HS-5 (cell line): ENCODE measurements around the gene SMCO1.
"Not testable (repeated sequence)": the region's sequence is repeated elsewhere in the genome, so short reads cannot be mapped to it uniquely, and the experiment has no call there.

Source experiments
- DNase-seq: peaks from one replicate; pipeline ENCODE4 v3.0.0-alpha.2; 2012; ENCODE audit warnings: low read depth

Gene SMCO1

GRCh38 chr3:196492080-196492479 lies 23.1 kb downstream of the SMCO1 start:
- no peak for DNase-seq

GRCh38 chr3:196489747-196490146 lies 25.4 kb downstream of the SMCO1 start:
- DNase-seq: no peak

GRCh38 chr3:196486263-196486662 lies 28.9 kb downstream of the SMCO1 start:
- no peak for DNase-seq

GRCh38 chr3:196477678-196478077 lies 37.5 kb downstream of the SMCO1 start:
- no peak for DNase-seq

- DNase-seq: no peak
Observed at GRCh38 chr3:196472286-196472685, 42.9 kb downstream of the SMCO1 start.

- peak; percentile 24 for DNase-seq
Observed at GRCh38 chr3:196471551-196471950, 43.6 kb downstream of the SMCO1 start.

- DNase-seq: not testable (repeated sequence)
Observed at GRCh38 chr3:196470182-196470581, 45.0 kb downstream of the SMCO1 start.

- DNase-seq: no peak
Observed at GRCh38 chr3:196463804-196464203, 51.3 kb downstream of the SMCO1 start.

- no peak for DNase-seq
Observed at GRCh38 chr3:196463478-196463756, 51.7 kb downstream of the SMCO1 start.

- DNase-seq: not testable (repeated sequence)
Observed at GRCh38 chr3:196462680-196463477, 52.3 kb downstream of the SMCO1 start.

GRCh38 chr3:196458063-196458462 lies 57.1 kb downstream of the SMCO1 start:
- DNase-seq: no peak

GRCh38 chr3:196457470-196457869 lies 57.7 kb downstream of the SMCO1 start:
- DNase-seq: not testable (repeated sequence)
